ENCODE measurements around the gene SH3BP4. TPM values are rescaled to one million over a fixed set of nuclear protein-coding genes. Genes with fewer than 3 reads are reported as not detected.

Gene SH3BP4, protein sequence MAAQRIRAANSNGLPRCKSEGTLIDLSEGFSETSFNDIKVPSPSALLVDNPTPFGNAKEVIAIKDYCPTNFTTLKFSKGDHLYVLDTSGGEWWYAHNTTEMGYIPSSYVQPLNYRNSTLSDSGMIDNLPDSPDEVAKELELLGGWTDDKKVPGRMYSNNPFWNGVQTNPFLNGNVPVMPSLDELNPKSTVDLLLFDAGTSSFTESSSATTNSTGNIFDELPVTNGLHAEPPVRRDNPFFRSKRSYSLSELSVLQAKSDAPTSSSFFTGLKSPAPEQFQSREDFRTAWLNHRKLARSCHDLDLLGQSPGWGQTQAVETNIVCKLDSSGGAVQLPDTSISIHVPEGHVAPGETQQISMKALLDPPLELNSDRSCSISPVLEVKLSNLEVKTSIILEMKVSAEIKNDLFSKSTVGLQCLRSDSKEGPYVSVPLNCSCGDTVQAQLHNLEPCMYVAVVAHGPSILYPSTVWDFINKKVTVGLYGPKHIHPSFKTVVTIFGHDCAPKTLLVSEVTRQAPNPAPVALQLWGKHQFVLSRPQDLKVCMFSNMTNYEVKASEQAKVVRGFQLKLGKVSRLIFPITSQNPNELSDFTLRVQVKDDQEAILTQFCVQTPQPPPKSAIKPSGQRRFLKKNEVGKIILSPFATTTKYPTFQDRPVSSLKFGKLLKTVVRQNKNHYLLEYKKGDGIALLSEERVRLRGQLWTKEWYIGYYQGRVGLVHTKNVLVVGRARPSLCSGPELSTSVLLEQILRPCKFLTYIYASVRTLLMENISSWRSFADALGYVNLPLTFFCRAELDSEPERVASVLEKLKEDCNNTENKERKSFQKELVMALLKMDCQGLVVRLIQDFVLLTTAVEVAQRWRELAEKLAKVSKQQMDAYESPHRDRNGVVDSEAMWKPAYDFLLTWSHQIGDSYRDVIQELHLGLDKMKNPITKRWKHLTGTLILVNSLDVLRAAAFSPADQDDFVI
- 33.7 TPM for polyA plus RNA-seq (ENCODE audit: insufficient read length)
- long read RNA-seq, donor 1, full-length matches to known transcripts = 7 of 28 reads
- long read RNA-seq, donor 1, partial matches to known transcripts = 21 of 28 reads
- long read RNA-seq, donor 1, other reads (novel, unspliced or antisense) = 0 of 28 reads
- long read RNA-seq, donor 2, full-length matches to known transcripts = 1 of 46 reads
- long read RNA-seq, donor 2, partial matches to known transcripts = 45 of 46 reads
- long read RNA-seq, donor 2, other reads (novel, unspliced or antisense) = 0 of 46 reads
- long read RNA-seq, donor 3 = 0 reads
- long read RNA-seq, donor 4 = 0 reads
- long read RNA-seq, donor 5, full-length matches to known transcripts = 8 of 34 reads
- long read RNA-seq, donor 5, partial matches to known transcripts = 26 of 34 reads
- long read RNA-seq, donor 5, other reads (novel, unspliced or antisense) = 0 of 34 reads
- long read RNA-seq, donor 6, full-length matches to known transcripts = 5 of 14 reads
- long read RNA-seq, donor 6, partial matches to known transcripts = 9 of 14 reads
- long read RNA-seq, donor 6, other reads (novel, unspliced or antisense) = 0 of 14 reads
- long read RNA-seq, donor 7, full-length matches to known transcripts = 9 of 59 reads
- long read RNA-seq, donor 7, partial matches to known transcripts = 50 of 59 reads
- long read RNA-seq, donor 7, other reads (novel, unspliced or antisense) = 0 of 59 reads
- long read RNA-seq, donor 8, full-length matches to known transcripts = 1 of 1 reads
- long read RNA-seq, donor 8, partial matches to known transcripts = 0 of 1 reads
- long read RNA-seq, donor 8, other reads (novel, unspliced or antisense) = 0 of 1 reads

GRCh38 chr2:234951664-234952269, at the start of gene SH3BP4:
Gene SH3BP4, plus strand, starts transcription at chr2:234952017. Its CDS starts 82,986 bp downstream, at chr2:235035003.
- DNase-seq = peak; percentile 77

DNA sequence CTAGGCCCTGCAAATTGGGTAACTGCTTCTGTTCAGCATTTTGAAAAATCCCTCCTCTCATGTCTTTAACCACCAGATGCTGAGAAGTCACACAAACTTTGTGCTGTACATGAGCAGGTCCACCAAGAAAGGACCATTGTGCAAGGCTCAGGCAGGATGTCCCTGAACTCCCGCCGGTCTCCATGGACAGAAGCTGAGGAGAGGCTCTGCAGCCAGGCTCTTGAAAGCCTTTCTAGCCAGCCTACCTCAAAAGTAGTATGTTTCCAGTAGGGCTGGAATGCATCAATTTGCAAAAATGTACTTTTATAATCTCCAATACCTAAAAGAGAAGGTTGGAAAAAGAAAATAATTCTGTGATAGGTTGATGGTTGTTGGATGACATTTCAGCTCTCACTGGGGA, 47.0 kb upstream of the SH3BP4 start:
- DNase-seq = no peak

GRCh38 chr2:234905547-234906265, 46.1 kb upstream of the SH3BP4 start:
- DNase-seq = no peak

- no peak for DNase-seq
Measured at GRCh38 chr2:234910186-234910679, 41.6 kb upstream of the SH3BP4 start.

DNA sequence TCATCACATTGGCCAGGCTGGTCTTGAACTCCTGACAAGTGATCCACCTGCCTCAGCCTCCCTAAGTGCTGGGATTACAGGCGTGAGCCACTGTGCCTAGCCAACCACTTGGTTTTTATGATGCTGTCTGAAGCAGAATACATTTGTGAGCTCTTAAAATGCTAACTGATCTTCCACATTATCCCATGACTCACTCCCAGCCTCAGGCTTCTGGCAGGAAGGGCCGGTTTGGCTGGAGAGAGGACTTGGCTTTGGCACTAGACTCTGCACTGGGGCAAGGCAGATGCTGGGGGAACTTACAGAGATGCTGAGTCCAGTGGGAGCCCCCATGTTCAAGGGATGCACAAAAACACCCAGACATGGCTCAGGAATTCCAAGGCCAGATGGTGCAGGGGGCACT, 40.5 kb upstream of the SH3BP4 start:
- DNase-seq = no peak

- no peak for DNase-seq
Measured at GRCh38 chr2:234912437-234912836, 39.4 kb upstream of the SH3BP4 start.

DNA sequence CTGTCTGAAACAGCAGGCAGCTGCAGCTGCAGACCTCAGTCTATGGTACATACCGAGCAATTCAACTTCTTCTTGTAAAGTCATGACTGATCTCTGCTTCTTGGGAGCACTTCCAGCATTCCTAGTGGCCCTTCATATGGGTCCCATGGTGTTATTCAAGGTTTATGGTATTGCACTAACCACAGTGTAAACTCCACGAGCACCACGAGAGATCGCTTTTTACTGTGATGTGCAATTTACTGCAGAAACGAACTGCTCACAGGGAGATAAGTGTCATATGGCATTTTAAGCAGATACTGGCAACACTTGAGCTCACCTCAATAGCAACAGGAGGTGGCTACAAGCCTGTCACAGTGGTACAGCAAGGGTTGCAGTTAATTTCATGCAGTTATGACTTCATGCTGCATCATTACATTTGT, 38.6 kb upstream of the SH3BP4 start:
- DNase-seq = no peak

DNA sequence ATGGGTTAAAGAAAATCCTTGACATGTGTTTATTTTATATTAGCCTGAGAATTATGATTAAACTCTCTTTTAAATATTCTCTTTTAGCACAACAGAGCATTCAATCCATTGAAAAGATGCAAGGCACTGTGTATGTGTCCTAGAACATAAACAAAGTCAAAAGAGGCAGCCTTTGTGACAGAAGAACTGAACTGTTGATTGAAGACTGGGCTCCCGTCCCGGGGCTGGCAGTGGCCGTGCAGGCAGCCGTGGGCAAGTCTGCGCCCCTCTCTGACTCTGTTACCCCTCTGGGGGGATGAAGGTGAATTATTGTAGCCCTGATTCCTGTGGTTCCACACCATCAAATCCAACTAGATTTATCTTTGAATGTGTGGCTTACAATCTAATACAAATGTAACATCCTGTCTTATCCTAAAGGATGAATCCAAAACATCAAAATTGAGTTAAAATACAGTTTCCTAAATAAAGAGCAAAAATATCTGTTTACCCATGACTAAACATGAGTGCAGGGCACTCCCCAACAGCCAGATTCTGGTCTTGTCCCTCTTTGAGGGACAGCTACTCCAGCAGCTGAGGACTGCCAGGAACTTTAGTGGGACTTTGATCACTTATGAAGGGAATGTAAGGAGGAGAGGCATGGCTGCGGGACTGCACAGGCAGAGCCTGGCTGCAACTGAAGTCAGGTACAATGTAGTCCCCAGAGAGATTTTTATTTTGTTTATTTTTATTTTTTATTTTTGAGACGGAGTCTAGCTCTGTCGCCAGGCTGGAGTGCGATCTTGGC, 37.3 kb upstream of the SH3BP4 start:
- DNase-seq = no peak

DNA sequence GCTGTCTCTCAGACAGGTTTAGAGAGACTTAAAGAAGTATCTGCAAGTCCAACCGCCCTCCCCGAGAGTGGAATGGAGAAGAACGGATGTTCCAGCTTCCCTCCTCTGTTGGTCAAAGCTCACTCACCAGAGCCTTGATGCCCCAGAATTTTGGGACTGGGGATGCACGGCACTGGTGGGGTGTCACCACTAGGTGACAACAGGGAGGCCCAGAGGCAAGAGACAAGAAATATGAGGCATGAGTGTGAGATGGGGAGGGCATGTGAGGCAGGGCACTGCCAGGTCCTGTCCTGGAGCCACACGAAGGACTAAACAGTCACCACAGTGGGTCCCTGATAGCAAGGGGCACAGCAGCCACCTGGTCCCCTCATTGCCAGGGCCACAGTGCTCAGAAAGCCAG, 35.1 kb upstream of the SH3BP4 start:
- DNase-seq = no peak

DNA sequence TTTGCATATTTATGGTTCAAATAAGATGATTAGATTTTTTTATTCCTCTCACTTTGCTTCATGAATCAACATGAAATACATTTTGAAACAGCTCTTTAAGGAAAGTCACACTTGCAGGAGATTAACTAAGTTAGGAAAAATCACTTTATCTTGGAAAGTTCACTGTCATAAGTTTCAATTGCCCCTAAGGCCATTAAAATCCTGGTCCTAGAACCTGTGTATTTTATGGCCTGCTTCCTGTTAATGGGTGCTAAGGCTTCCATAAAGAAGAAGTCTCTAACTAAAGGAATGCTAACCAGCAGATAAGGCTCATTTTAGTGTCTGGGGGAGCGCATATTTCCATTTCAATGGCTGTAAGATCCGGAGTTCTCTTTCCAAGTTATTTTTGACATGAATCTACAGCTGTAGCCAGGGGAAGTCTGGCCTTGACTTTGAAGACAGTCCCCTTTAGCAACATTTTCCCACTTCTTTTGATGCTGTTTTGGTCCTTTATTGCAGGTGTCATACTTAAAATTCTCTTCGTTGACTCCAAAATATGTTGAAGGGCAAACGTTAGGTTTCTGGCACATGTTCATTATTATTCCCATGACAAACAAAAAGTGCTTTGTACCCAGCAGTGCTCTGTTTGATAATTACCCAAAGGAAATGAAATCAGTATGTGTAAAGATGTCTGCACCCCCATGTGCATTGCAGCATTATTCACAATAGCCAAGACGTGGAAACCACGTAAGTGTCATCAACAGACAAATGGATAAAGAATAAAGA, 34.4 kb upstream of the SH3BP4 start:
- DNase-seq = no peak

GRCh38 chr2:234919711-234920110, 32.1 kb upstream of the SH3BP4 start:
- DNase-seq = no peak

DNA sequence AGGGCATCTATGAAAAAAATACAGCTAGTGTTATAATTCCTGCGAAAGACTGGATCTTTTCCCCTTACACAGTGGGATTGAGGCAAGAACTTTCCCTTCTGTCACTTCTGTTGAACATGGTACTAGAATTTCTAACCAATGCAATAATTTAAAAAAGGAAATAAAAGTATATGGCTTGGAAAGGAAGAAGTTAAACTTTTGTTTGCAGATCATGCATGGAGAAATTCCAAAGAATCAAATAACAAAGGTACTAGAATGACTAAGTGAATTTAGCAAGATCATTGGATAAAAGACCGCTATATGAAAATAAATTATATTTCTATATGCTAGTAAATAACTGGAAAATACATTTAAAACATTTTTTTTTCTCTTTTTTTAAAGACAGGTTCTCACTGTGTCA, 31.0 kb upstream of the SH3BP4 start:
- DNase-seq = no peak

DNA sequence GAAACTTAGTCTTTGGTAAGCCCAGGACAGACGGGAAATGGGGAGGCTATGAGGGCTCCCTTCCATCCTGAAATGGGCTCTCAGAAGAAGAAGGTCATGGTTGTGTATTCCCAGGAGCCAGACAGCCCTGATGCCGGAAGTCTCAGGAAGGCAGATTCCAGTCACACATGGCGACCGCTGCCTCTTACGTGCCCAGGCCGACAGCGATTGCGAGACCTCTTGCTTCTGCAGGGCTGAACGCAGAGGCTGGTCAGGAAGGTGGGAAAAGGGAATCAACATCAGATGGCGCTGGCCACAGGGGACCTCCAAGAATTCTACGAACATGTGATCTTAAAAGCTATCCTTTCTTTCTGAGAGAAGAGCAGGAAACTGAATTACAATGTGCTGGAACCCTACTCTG, 22.8 kb upstream of the SH3BP4 start:
- no peak for DNase-seq

- DNase-seq = no peak
Measured at GRCh38 chr2:234930397-234930796, 21.4 kb upstream of the SH3BP4 start.

DNA sequence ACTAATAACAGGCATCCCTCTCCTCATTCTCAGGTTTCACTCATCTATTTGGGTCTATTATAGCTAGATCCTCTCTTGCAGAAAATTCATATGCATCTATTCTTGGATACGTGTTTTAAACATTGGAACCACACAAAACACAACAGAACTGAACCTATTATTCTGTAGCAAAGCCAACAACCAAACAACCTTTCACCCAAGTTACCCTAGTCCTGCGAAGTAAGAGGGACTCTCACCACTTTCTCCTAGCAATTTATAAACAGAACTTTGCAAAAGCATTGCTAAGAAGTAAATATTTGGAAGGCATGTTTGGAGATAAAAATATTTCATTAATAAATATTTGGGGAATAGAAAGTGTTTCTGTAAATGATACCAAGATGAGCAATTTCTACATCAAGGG, 20.4 kb upstream of the SH3BP4 start:
- no peak for DNase-seq

DNA sequence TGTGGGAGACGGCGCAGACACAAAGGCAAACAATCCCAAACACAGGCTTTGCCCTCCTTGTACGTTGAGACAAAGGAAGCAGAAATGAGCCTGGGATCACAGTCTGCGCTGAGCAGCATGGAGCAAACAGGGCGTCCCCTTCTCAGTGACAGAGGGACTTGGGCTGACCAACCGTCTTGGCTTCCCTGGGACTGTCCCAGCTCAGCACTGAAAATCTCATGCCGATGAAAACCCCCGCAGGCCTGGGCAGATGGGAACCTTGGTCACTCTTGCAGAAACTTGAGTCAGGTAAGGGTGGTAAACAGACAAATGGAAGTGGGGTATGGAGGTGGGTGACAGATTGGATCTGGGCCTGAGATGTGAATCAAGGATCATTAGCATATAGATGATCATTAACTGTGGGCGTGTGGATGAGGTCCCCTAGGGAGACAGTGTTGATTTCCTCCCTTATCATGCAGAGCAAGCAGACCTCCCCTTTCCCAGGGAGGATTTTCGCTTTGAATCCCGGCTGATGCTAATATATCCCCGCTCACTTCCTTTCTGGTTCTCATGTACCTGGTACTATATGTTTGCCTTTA, 19.1 kb upstream of the SH3BP4 start:
- no peak for DNase-seq

DNA sequence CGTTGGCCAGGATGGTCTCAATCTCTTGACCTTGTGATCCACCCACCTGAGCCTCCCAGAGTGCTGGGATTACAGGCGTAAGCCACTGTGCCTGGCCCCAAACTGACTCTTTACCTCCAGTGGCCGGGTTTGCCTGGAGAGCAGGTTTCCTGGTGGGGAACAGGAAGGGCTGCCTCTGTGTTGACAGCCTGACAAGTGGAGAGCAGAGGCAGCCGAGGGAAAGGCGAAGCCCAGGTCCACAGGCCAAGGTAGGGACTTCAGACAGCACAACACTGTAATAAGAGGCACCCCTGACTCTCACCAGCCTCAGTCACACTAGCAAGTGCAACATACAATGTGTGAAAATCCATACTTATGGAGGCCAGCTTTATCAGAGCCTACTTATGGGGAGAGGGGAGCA, 16.5 kb upstream of the SH3BP4 start:
- DNase-seq = no peak

DNA sequence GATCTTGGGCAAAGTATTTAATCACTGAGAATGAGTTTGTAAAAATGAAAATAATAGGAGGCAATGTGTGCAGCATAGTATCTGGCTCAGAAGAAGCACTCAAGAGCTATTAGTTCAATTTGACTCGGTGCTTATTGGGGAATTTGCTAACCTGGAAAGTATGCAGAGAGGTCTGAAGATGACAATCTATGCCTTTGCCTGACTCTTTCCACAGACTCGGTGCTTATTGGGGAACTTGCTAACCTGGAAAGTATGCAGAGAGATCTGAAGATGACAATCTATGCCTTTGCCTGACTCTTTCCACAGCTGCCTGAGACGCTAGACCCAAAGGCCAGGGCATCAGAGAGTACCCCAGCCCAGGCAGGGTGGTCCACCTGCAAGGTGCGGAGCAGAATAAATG, 12.2 kb upstream of the SH3BP4 start:
- no peak for DNase-seq

Data from left kidney (tissue), 8 donors.